ENCODE results near the gene AK1. TPM values are rescaled to one million over a fixed set of nuclear protein-coding genes. Genes with fewer than 3 reads are reported as not detected.

AK1 gene
- total and polyA plus RNA-seq, 2 of the 13 experiments (the other 11 are each of a cell fraction or from before 2014, with no cell fraction given) = 19.1 to 32.8 TPM

DNA sequence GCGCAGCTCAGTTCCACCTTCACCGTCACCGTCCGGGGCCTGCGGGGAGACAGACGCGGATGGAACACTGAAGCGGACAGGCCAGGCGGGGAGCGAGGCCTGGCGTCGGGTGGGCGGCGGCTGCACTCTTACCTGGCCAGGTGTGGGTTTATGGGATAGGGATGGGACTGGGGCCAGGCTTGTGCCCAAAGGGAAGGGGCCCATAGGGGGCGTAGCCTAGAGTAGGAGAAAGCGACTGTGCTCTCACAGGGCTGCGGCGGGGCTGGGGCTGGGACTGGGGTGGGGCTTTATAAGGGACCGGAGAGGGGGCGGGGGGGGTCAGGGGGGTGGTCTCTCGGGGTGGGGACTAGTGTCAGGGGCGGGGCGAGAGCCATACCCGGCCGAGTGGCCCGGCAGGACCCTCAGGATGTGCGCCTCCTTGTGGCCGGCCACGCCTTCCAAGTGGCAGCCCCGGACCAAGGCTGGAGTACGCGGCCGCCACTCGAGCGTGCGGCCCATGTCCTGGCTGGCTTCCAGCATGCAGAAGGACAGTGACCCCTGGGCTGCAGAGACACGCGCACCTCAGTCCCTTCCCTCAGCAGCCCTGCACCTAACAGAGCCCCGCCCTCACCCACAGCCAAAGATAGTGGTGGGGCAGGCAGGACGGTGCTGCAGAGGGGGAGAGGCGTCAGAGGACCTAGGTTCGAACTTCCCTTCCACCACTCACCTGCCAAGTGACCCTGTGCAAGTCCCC is 52.0 kb downstream of the AK1 start (continued):
- TF ChIP-seq, protein P1, sequence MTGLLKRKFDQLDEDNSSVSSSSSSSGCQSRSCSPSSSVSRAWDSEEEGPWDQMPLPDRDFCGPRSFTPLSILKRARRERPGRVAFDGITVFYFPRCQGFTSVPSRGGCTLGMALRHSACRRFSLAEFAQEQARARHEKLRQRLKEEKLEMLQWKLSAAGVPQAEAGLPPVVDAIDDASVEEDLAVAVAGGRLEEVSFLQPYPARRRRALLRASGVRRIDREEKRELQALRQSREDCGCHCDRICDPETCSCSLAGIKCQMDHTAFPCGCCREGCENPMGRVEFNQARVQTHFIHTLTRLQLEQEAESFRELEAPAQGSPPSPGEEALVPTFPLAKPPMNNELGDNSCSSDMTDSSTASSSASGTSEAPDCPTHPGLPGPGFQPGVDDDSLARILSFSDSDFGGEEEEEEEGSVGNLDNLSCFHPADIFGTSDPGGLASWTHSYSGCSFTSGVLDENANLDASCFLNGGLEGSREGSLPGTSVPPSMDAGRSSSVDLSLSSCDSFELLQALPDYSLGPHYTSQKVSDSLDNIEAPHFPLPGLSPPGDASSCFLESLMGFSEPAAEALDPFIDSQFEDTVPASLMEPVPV (CRISPR knock-in tag; IDR thresholded peaks at IDR 0.05) = no peak
- TF ChIP-seq RFX3 (CRISPR knock-in tag; IDR thresholded peaks at IDR 0.05) (no peak), ZNF484 (CRISPR knock-in tag; IDR thresholded peaks at IDR 0.05; ENCODE audit: borderline replicate concordance, low read depth) (no peak), CENPT (CRISPR knock-in tag; IDR thresholded peaks at IDR 0.05; ENCODE audit: low read depth) (no peak), POLR2A (IDR thresholded peaks at IDR 0.05; ENCODE audit: insufficient read depth in 1 of 2, low read depth in 2 of 2, low read length in 2 of 2) (no peak), NFIC (IDR thresholded peaks at IDR 0.05; ENCODE audit: low read length) (no peak), SKI (IDR thresholded peaks at IDR 0.05; ENCODE audit: partially characterized antibody) (no peak), RBM22 (optimal IDR thresholded peaks at IDR 0.05; ENCODE audit: low read length) (no peak), KLF12 (CRISPR knock-in tag; IDR thresholded peaks at IDR 0.05; ENCODE audit: borderline replicate concordance) (no peak), ZBTB40 (IDR thresholded peaks at IDR 0.05) (no peak), ZBTB40 (CRISPR knock-in tag; IDR thresholded peaks at IDR 0.05) (no peak), FLYWCH1 (CRISPR knock-in tag; IDR thresholded peaks at IDR 0.05) (no peak), ATF4 (CRISPR knock-in tag; IDR thresholded peaks at IDR 0.05) (no peak), MLLT10 (CRISPR knock-in tag; IDR thresholded peaks at IDR 0.05) (no peak)
- TF ChIP-seq, protein P2, sequence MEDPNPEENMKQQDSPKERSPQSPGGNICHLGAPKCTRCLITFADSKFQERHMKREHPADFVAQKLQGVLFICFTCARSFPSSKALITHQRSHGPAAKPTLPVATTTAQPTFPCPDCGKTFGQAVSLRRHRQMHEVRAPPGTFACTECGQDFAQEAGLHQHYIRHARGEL (CRISPR knock-in tag; IDR thresholded peaks at IDR 0.05) = no peak
- TF ChIP-seq, protein P3, sequence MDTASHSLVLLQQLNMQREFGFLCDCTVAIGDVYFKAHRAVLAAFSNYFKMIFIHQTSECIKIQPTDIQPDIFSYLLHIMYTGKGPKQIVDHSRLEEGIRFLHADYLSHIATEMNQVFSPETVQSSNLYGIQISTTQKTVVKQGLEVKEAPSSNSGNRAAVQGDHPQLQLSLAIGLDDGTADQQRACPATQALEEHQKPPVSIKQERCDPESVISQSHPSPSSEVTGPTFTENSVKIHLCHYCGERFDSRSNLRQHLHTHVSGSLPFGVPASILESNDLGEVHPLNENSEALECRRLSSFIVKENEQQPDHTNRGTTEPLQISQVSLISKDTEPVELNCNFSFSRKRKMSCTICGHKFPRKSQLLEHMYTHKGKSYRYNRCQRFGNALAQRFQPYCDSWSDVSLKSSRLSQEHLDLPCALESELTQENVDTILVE (CRISPR knock-in tag; IDR thresholded peaks at IDR 0.05) = no peak

Data from HepG2 (cell line).